ENCODE measurements around the gene SELENOO. TPM values are rescaled to one million over a fixed set of nuclear protein-coding genes. Genes with fewer than 3 reads are reported as not detected.

Gene SELENOO
- total and polyA plus RNA-seq, 2 experiments from 2014 or later = 31.6 to 37.7 TPM

- Histone ChIP-seq H3K36me3 (replicated peaks; ENCODE audit: insufficient read depth, low read depth) (no peaks in the 10 kb centered on the region), H3K4me2 (no peak overlapping the region), H4K20me1 (ENCODE audit: insufficient read depth, poor library complexity, severe bottlenecking) (no peaks in the 10 kb centered on the region), H3K27ac (no peak overlapping the region), H3K27me3 (no peaks in the 10 kb centered on the region), H3K9me3 (ENCODE audit: low read depth) (no peaks in the 10 kb centered on the region), H3K4me3 (no peak overlapping the region), H3K4me1 (ENCODE audit: insufficient read depth) (no peaks in the 10 kb centered on the region), H3K79me2 (no peaks in the 10 kb centered on the region), H3K9me2 (replicated peaks; ENCODE audit: insufficient read depth) (no peaks in the 10 kb centered on the region), H2AFZ (no peak overlapping the region)
- DNase-seq (ENCODE audit: low spot score) = no peak
- 98% methylated on average over 16 of the region's 16 CpGs for WGBS (ENCODE audit: low lambda C conversion rate, missing lambda C conversion rate)
- TF ChIP-seq EZH2phosphoT487 (IDR thresholded peaks at IDR 0.05; ENCODE audit: low read depth, severe bottlenecking, unreplicated experiment) = no peak
- TF ChIP-seq, protein P1, sequence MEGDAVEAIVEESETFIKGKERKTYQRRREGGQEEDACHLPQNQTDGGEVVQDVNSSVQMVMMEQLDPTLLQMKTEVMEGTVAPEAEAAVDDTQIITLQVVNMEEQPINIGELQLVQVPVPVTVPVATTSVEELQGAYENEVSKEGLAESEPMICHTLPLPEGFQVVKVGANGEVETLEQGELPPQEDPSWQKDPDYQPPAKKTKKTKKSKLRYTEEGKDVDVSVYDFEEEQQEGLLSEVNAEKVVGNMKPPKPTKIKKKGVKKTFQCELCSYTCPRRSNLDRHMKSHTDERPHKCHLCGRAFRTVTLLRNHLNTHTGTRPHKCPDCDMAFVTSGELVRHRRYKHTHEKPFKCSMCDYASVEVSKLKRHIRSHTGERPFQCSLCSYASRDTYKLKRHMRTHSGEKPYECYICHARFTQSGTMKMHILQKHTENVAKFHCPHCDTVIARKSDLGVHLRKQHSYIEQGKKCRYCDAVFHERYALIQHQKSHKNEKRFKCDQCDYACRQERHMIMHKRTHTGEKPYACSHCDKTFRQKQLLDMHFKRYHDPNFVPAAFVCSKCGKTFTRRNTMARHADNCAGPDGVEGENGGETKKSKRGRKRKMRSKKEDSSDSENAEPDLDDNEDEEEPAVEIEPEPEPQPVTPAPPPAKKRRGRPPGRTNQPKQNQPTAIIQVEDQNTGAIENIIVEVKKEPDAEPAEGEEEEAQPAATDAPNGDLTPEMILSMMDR (IDR thresholded peaks at IDR 0.05; ENCODE audit: poor library complexity) = no peak
- no peak for TF ChIP-seq EZH2 (IDR thresholded peaks at IDR 0.05; ENCODE audit: borderline replicate concordance)
These were observed 28.6 kb downstream of the SELENOO start for GRCh38 chr22:50229370-50229769.

DNA sequence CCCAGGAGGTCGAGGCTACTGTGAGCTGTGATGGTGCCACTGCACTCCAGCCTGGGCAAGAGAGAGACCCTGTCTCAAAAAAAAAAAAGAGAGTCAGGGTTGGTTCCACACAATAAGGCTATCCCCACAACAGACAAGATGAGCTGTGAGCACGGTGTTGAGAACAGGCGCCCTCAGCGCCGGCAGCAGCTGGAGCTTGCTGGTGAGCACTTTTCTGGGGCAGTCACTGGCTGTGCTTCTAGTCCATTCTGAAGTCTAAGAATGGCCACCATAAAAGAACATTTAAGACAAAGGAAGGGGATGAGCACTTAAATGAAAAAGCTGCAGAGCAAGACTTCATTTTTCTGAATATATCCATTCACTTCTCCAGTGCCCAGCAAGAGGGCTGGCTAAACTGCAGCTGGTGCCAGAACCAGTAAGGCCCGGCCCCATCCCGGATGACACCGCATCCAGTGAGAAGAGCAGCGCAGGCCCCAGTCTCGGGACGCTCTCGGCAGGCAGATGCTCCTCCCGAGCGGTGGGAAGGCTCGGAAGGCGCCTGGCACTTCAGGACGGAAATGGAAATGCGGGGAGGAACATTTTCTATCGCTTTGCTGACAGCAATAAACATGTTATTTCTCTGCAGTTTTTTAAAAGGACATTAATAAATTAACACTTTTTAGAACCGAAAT lies 31.8 kb downstream of the SELENOO start:
- Histone ChIP-seq H3K4me3 (no peak overlapping the region), H3K27me3 (no peaks in the 10 kb centered on the region), H3K27ac (no peak overlapping the region), H3K4me1 (ENCODE audit: insufficient read depth) (no peaks in the 10 kb centered on the region), H2AFZ (no peak overlapping the region), H4K20me1 (ENCODE audit: insufficient read depth, poor library complexity, severe bottlenecking) (no peaks in the 10 kb centered on the region), H3K36me3 (replicated peaks; ENCODE audit: insufficient read depth, low read depth) (no peaks in the 10 kb centered on the region), H3K9me2 (replicated peaks; ENCODE audit: insufficient read depth) (no peaks in the 10 kb centered on the region), H3K9me3 (ENCODE audit: low read depth) (no peaks in the 10 kb centered on the region), H3K79me2 (peaks cover 9% of the 10 kb centered on the region), H3K4me2 (no peak overlapping the region)
- 97% methylated on average over 20 of the region's 20 CpGs for WGBS (ENCODE audit: low lambda C conversion rate, missing lambda C conversion rate)
- no peak for DNase-seq (ENCODE audit: low spot score)
- no peak for TF ChIP-seq EZH2 (IDR thresholded peaks at IDR 0.05; ENCODE audit: borderline replicate concordance)
- TF ChIP-seq, protein P1 (IDR thresholded peaks at IDR 0.05; ENCODE audit: poor library complexity) = no peak
- no peak for TF ChIP-seq EZH2phosphoT487 (IDR thresholded peaks at IDR 0.05; ENCODE audit: low read depth, severe bottlenecking, unreplicated experiment)

GRCh38 chr22:50233223-50233622 lies 32.4 kb downstream of the SELENOO start:
- Histone ChIP-seq H4K20me1 (ENCODE audit: insufficient read depth, poor library complexity, severe bottlenecking) (no peaks in the 10 kb centered on the region), H3K4me3 (no peak overlapping the region), H2AFZ (no peak overlapping the region), H3K4me2 (no peak overlapping the region), H3K36me3 (replicated peaks; ENCODE audit: insufficient read depth, low read depth) (no peaks in the 10 kb centered on the region), H3K4me1 (ENCODE audit: insufficient read depth) (no peaks in the 10 kb centered on the region), H3K9me3 (ENCODE audit: low read depth) (no peaks in the 10 kb centered on the region), H3K9me2 (replicated peaks; ENCODE audit: insufficient read depth) (no peaks in the 10 kb centered on the region), H3K79me2 (peaks cover 13% of the 10 kb centered on the region), H3K27me3 (no peaks in the 10 kb centered on the region), H3K27ac (no peak overlapping the region)
- WGBS (ENCODE audit: low lambda C conversion rate, missing lambda C conversion rate) = 94% methylated on average over 18 of the region's 18 CpGs
- DNase-seq (ENCODE audit: low spot score) = no peak
- TF ChIP-seq, protein P1 (IDR thresholded peaks at IDR 0.05; ENCODE audit: poor library complexity) = no peak
- no peak for TF ChIP-seq EZH2 (IDR thresholded peaks at IDR 0.05; ENCODE audit: borderline replicate concordance)
- TF ChIP-seq EZH2phosphoT487 (IDR thresholded peaks at IDR 0.05; ENCODE audit: low read depth, severe bottlenecking, unreplicated experiment) = no peak

Measured in hepatocyte (in vitro differentiated cells).